Immature natural killer cell (primary cell): ENCODE results near the gene MCF2L. TPM values are rescaled to one million over a fixed set of nuclear protein-coding genes. Genes with fewer than 3 reads are reported as not detected.
A peak's percentile ranks its signal among the peaks of the same experiment; 100 is the strongest.
"Not testable (repeated sequence)": the region's sequence is repeated elsewhere in the genome, so short reads cannot be mapped to it uniquely, and the experiment has no call there.

Experiments used
- DNase-seq, 3 donors: peaks; one replicate each; pipeline ENCODE4 v3.0.0; 2022; ENCODE audit warnings: mixed read lengths in 1 of 3
- H3K27ac Mint-ChIP-seq, 6 donors: one replicate each; pipeline ENCODE4 v1.8.0; 2020; ENCODE audit warnings: mixed read lengths in 6 of 6, mild to moderate bottlenecking in 5 of 6, inconsistent platforms in 4 of 6, moderate library complexity in 3 of 6
- H3K27me3 Mint-ChIP-seq, 3 donors: one replicate each; pipeline ENCODE4 v1.8.0; 2020 to 2021; ENCODE audit warnings: low read depth in 3 of 3, mild to moderate bottlenecking in 3 of 3, mixed read lengths in 3 of 3, moderate library complexity in 3 of 3, inconsistent platforms in 1 of 3
- H3K36me3 Mint-ChIP-seq, 3 donors: one replicate each; pipeline ENCODE4 v1.8.0; 2020; ENCODE audit warnings: mixed read lengths in 3 of 3, inconsistent platforms in 2 of 3, mild to moderate bottlenecking in 2 of 3
- H3K4me1 Mint-ChIP-seq, 2 donors: one replicate each; pipeline ENCODE4 v1.8.0; 2020; ENCODE audit warnings: inconsistent platforms in 2 of 2, mild to moderate bottlenecking in 2 of 2, mixed read lengths in 2 of 2, moderate library complexity in 1 of 2
- H3K4me3 Mint-ChIP-seq, 5 donors: one replicate each; pipeline ENCODE4 v1.8.0; 2020; ENCODE audit warnings: mild to moderate bottlenecking in 5 of 5, mixed read lengths in 5 of 5, inconsistent platforms in 3 of 5, moderate library complexity in 3 of 5
- H3K9me3 Mint-ChIP-seq, 6 donors: one replicate each; pipeline ENCODE4 v1.8.0; 2020; ENCODE audit warnings: mild to moderate bottlenecking in 6 of 6, mixed read lengths in 6 of 6, inconsistent platforms in 4 of 6, moderate library complexity in 3 of 6
- polyA plus RNA-seq, 3 donors: library from polyadenylated mRNA; unstranded; fragments of 300-500 nt; fragmentation: Illumina TruSeq; gene quantifications; one replicate each; pipeline ENCODE4 v1.2.3, GENCODE V29; 2021

The MCF2L gene
- polyA plus RNA-seq, 3 donors from 2014 or later = 0.82 TPM; not detected in 2

DNA sequence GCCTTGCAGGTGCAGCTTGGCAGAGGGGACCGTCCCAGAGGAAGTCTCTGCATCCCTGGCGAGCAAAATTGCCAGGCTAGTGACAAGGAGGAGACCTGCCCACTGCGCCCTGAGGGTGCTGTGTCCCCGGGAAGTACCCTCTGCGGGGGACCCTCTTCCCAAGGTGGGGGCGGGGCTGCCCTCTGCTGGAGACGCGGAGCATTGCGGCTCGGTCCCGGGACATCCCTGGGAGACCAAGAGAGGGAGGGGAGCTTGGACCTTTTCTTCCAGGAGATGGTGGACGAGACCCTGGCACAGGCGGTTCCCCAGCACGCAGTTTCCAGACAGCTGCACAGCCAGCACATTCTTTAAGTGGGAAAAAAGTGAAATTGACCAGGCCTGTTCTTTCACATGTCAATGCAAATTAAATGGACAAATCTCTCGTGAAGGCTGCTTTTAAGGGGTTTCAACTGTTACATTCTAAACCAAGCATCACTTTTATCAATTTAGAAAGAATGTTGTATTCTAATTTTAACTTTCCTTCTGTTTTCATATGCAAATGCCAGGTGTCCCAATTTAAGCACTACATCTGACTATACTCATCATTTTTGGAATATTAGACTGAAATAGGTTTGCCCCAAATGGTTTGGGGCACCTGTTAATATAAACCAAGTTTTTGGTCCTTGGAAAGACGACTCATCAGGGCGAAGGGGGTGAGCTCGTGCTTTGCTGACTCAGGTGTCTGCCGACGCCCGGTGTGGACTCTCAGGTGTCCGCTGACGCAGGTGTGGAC is 60.7 kb downstream of the MCF2L start:
- DNase-seq = peak; percentile 8 to 12 (median 11)
- no peak overlapping the region for H3K4me3 Mint-ChIP-seq
- H3K27me3 Mint-ChIP-seq = peaks cover 2 to 7% (median 3%) of the 10 kb centered on the region in 3 donors
- H3K9me3 Mint-ChIP-seq = no peaks in the 10 kb centered on the region
- H3K4me1 Mint-ChIP-seq = no peaks in the 10 kb centered on the region
- H3K27ac Mint-ChIP-seq = no peak overlapping the region
- no peaks in the 10 kb centered on the region for H3K36me3 Mint-ChIP-seq

DNA sequence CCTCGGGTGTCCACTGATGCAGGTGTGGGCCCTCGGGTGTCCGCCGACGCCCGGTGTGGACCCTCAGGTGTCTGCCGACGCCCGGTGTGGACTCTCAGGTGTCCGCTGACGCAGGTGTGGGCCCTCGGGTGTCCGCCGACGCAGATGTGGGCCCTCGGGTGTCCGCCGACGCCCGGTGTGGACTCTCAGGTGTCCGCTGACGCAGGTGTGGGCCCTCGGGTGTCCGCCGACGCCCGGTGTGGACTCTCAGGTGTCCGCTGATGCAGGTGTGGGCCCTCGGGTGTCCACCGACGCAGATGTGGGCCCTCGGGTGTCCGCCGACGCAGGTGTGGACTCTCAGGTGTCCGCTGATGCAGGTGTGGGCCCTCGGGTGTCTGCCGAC is 61.2 kb downstream of the MCF2L start:
- H3K4me3 Mint-ChIP-seq, H3K4me1 Mint-ChIP-seq, H3K27ac Mint-ChIP-seq, H3K27me3 Mint-ChIP-seq, H3K9me3 Mint-ChIP-seq, H3K36me3 Mint-ChIP-seq, DNase-seq: not testable (repeated sequence)

DNA sequence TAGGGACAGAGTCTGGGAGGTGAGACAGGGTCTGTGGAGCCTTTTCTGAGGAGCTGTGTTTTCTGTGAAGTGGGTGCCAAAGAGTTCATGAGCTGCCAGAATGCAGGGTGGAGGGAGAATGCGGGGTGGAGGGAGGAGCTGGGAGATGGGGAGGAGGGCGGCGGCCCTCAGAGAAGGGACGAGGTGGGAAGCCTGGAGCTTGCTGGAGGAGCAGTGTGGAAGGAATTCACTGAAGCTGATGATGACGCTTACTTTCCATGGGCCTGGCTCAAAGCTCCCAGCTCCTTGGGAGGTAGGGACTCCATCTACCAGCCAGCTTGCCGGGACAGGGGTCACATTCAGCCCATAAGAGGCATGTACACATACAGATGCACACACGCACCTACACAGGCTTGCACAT is 62.5 kb downstream of the MCF2L start:
- no peaks in the 10 kb centered on the region for H3K36me3 Mint-ChIP-seq
- DNase-seq = no peak
- H3K4me1 Mint-ChIP-seq = no peaks in the 10 kb centered on the region
- no peak overlapping the region for H3K27ac Mint-ChIP-seq
- no peak overlapping the region for H3K4me3 Mint-ChIP-seq
- no peaks in the 10 kb centered on the region for H3K9me3 Mint-ChIP-seq
- peaks cover 2 to 10% (median 2%) of the 10 kb centered on the region in 3 donors for H3K27me3 Mint-ChIP-seq

DNA sequence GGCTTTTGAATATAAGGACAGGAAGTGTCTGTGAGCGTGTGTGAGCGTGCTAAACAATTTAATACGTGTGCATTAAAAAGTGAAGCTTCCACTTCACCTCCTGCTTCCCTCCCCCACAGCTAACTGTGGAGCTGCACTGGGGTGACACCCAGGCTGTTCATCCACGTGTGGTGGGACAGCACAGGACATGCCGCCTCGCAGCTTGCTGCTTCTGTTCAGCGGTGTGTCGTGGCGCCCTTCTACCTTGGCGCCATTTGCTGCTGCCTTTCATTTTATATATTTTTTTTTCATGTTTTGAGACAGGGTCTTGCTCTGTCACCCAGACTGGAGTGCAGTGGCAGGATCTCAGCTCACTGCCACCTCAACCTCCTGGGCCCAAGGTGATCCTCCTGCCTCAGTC is 63.3 kb downstream of the MCF2L start:
- H3K4me1 Mint-ChIP-seq = no peaks in the 10 kb centered on the region
- no peaks in the 10 kb centered on the region for H3K9me3 Mint-ChIP-seq

DNA sequence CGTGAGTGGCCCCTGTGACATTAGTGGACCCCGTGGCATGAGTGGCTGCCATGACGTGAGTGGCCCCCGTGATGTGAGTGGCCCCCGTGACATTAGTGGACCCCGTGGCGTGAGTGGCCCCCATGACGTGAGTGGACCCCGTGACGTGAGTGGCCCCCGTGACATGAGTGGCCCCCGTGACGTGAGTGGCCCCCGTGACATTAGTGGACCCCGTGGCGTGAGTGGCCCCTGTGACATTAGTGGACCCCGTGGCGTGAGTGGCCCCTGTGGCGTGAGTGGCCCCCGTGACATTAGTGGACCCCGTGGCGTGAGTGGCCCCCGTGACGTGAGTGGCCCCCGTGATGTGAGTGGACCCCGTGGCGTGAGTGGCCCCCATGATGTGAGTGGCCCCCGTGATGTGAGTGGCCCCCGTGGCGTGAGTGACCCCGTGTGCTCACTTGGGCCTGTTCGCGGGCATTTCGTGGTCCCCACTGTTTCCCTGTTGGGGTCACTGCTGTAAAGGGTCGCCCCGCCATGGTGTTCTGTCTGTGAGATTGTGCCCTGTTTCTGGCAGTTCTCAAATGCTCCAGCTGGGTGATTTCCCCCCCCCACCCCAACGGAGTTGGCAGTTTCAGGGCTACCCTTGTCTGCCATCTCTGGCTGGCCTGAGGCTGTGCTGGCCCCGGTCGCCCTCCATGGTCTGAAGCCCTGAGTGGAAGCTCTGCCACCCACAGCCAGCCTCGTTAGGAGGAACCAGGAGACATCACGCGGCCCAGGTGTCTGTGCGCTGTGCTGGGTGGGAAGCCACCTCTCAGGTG is 64.2 kb downstream of the MCF2L start:
- no peak for DNase-seq
- peaks cover 2 to 5% (median 2%) of the 10 kb centered on the region in 3 donors for H3K27me3 Mint-ChIP-seq
- H3K4me3 Mint-ChIP-seq = no peak overlapping the region
- H3K9me3 Mint-ChIP-seq = no peaks in the 10 kb centered on the region
- no peaks in the 10 kb centered on the region for H3K4me1 Mint-ChIP-seq
- H3K27ac Mint-ChIP-seq = no peak overlapping the region
- no peaks in the 10 kb centered on the region for H3K36me3 Mint-ChIP-seq

More for the DNA sequence above, 63.3 kb downstream of the MCF2L start:
- DNase-seq = no peak
- Mint-ChIP-seq H3K36me3 (no peaks in the 10 kb centered on the region), H3K27me3 (peaks cover 2 to 5% (median 2%) of the 10 kb centered on the region in 3 donors), H3K4me3 (no peak overlapping the region), H3K27ac (no peak overlapping the region)

DNA sequence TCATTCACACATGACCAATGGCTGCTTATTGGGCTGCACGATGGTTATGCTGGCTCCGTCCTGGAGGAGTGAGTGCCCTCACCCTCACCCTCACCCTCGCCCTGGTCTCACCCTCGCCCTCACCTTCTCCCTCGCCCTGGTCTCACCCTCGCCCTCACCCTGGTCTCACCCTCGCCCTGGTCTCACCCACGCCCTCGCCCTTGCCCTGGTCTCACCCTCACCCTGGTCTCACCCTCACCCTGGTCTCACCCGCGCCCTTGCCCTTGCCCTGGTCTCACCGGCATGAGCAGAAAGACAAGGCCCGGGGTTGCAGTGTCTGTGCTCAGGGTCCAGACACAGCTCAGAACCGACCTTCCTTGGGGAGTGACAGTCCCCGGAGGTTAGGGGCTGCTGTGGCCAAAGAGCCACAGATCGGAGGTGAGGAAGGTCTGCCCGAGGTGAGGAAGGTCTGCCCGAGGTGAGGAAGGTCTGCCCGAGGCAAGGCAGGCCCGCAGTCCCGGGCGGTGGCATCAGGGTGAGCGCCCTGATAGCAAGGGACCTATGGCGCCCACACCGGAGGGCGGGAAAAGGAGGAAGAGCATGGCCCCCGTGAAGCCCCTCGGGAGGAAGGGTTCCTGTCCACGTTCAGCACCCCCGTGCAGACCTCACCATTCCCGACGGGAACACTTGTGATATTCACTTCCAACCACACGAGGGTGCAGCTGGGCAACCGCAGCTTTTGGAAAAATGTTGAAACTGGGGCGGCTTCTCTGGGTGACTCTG is 65.6 kb downstream of the MCF2L start:
- Mint-ChIP-seq H3K4me1 (no peaks in the 10 kb centered on the region), H3K27me3 (peaks cover 0 to 5% (median 2%) of the 10 kb centered on the region in 3 donors), H3K4me3 (no peak overlapping the region), H3K27ac (no peak overlapping the region), H3K9me3 (no peaks in the 10 kb centered on the region), H3K36me3 (no peaks in the 10 kb centered on the region)
- no peak for DNase-seq

DNA sequence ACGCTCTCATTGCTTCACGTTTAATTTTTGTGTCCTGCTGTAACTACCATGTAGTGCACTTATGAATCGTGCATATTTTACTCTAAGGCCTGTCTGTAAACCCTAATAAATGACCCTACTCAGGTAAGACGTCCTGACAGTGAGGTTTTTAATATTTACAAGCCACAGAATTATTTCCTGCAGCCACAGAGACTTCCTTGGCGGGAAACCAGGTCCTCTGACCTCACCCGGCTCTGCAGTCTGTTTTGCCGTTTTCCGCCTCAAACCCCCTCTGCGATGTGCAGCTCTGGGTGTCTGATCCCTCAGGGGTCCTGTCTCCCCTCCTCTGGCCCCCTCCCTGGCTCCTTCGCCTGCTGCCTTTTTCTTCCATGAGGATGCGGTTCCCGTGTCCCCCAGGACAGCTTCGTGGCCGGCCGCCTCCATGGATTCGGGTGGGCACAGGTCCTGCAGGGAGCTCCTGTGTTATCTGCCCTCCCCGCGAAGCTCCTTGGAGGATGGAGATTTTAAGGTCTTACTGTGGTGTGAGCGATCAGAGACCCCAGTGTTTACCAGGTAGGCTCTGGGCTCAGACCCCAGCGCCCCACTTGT is 66.3 kb downstream of the MCF2L start:
- Mint-ChIP-seq H3K4me3 (peak overlapping the region in 1 of 5 donors; percentile 33), H3K36me3 (no peaks in the 10 kb centered on the region), H3K4me1 (no peaks in the 10 kb centered on the region), H3K9me3 (no peaks in the 10 kb centered on the region), H3K27me3 (peaks cover 0 to 5% (median 2%) of the 10 kb centered on the region in 3 donors), H3K27ac (no peak overlapping the region)
- DNase-seq = no peak

DNA sequence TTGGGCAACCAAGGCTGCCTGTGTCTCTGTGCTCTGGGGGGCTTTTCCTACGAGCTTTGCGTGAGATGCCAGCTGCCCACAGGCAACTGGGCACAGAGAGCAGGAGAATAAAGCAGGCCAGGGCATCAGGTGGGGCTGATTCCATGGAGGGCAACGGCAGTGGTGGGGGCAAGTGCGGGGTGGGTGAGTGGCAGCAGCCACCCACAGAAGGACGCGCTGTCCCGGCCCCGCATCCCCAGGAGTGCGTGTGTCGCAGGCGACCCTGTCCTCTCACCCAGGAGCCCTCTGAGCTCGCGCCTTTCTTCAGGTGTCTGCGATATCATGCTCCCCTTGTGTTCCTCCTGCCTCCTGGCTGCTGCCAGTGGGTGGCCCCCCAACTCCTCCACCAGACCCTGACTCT is 67.4 kb downstream of the MCF2L start:
- no peak overlapping the region for H3K27ac Mint-ChIP-seq

DNA sequence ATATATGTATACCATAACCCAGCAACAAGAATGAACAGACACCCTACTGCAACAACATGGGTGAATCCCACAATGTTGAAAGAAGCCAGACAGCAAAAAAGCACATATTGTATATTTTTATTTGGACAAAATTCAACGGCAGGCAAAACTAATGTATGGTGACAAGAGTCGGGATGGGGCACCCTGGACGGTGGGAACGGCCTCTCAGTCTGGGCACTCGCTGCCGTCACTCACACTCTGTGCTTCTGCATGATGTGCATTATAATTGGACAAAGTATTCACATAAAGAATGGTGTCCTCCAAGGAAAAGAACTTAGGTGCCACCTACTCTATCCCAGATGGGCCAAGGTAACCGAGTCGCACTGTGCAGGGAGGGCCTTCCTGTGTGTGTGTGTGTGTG is 71.0 kb downstream of the MCF2L start:
- Mint-ChIP-seq H3K36me3 (no peaks in the 10 kb centered on the region), H3K4me3 (no peak overlapping the region), H3K9me3 (no peaks in the 10 kb centered on the region), H3K27me3 (peaks cover 2 to 4% (median 2%) of the 10 kb centered on the region in 3 donors), H3K4me1 (peaks cover 0 to 2% of the 10 kb centered on the region in 2 donors), H3K27ac (no peak overlapping the region)
- no peak for DNase-seq

More for the DNA sequence above, 67.4 kb downstream of the MCF2L start:
- Mint-ChIP-seq H3K9me3 (no peaks in the 10 kb centered on the region), H3K4me1 (no peaks in the 10 kb centered on the region), H3K27me3 (peaks cover 0 to 2% (median 0%) of the 10 kb centered on the region in 3 donors), H3K36me3 (no peaks in the 10 kb centered on the region), H3K4me3 (no peak overlapping the region)
- no peak for DNase-seq

DNA sequence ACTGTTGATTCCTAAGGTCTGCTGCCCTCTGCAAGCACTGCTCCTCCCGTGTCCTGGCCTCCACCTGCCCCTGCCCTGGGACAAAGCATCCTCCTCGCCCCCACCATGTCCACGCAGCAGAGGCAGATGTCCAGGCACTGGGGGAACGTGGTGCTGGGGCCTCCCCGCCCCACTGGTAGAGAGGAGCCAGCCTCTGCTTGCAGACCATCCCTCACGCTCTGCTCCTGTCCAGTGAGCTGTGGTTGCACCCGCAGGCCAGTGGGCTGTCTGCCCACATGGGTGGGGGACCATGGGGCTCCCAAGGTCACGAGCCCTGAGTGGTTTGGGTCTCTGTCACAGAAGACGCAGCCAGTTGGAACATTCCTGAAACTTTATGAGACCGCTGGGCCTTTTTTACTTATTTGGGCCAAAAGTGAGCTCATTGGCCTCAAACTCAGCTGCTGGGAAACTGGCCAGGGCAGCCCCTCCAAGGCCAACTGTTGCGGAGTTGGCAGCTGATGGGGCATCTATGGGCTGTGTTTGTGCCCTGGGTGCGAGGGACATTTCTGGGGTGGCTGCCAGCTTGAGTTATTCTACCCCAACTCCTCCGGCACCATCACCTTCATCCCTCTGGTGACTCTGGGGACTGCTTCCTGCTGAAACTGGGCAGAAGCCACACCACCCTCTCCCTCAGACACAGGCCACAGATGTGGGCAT is 71.7 kb downstream of the MCF2L start:
- no peak for DNase-seq
- Mint-ChIP-seq H3K9me3 (no peaks in the 10 kb centered on the region), H3K27ac (no peak overlapping the region), H3K27me3 (peaks cover 2 to 3% (median 2%) of the 10 kb centered on the region in 3 donors), H3K4me1 (peaks cover 0 to 2% of the 10 kb centered on the region in 2 donors), H3K4me3 (no peak overlapping the region), H3K36me3 (no peaks in the 10 kb centered on the region)

DNA sequence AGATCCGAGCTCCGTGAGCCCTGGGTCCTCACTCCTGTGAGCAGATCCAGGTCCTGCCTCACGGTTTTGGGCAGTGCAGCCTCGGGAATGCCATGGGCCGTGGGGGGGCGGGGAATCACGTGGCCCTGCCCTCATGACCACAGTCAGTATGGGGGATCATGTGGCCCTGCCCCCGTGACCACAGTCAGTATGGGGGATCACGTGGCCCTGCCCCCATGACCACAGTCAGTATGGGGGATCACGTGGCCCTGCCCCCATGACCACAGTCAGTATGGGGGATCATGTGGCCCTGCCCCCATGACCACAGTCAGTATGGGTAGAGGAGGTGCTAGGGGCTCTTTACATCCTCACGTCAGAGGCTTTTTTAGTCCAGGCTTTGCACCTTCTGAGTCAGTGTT is 72.3 kb downstream of the MCF2L start:
- Mint-ChIP-seq H3K4me3 (no peak overlapping the region), H3K4me1 (peaks cover 0 to 2% of the 10 kb centered on the region in 2 donors), H3K27me3 (peaks cover 1 to 2% (median 2%) of the 10 kb centered on the region in 3 donors), H3K36me3 (no peaks in the 10 kb centered on the region), H3K9me3 (no peaks in the 10 kb centered on the region), H3K27ac (no peak overlapping the region)
- DNase-seq = no peak

DNA sequence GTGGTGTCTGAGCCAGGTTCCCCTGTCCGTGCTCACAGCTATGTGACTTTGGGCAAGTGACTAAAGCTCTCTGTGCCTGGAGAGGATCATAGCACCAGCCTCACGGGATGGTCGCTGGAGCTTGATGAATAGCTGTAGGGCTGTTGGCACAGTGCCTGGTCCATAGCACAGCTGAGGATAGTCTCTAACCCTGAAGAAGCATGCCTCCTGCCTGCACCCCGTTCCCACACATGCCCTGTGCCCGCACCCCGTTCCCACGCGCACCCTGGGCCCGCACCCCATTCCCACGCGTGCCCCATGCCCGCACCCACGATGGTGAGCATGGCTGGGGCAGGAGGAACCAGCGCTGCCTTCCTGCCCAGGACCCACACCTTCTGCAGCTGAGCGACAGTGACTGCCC is 72.9 kb downstream of the MCF2L start:
- DNase-seq = no peak
- peaks cover 1 to 2% (median 2%) of the 10 kb centered on the region in 3 donors for H3K27me3 Mint-ChIP-seq
- H3K9me3 Mint-ChIP-seq = no peaks in the 10 kb centered on the region
- H3K36me3 Mint-ChIP-seq = no peaks in the 10 kb centered on the region
- H3K4me1 Mint-ChIP-seq = peaks cover 0 to 2% of the 10 kb centered on the region in 2 donors
- no peak overlapping the region for H3K27ac Mint-ChIP-seq
- H3K4me3 Mint-ChIP-seq = no peak overlapping the region

DNA sequence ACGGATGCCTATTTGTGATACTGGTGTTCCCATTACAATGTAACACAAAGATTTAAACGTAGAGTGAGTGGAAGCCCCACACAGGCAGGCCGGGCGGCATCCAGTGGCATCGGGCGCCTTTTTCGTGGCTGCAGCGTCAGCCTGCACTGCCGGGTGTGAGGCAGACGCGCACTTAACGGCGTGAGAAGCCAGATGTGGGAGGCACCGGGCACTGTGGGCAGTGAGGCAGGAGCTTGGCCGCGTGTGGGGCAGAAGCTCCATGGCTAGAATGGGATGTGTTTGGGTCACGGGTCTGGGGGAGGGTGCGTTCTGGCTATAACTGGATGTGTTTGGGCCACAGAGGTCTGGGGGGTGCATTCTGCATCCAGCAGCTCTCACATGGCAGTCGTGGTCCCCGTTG is 73.4 kb downstream of the MCF2L start:
- H3K4me3 Mint-ChIP-seq = no peak overlapping the region
- peaks cover 0 to 2% of the 10 kb centered on the region in 2 donors for H3K4me1 Mint-ChIP-seq
- no peaks in the 10 kb centered on the region for H3K36me3 Mint-ChIP-seq
- H3K27ac Mint-ChIP-seq = peak overlapping the region in 1 of 6 donors; percentile 28
- H3K27me3 Mint-ChIP-seq = peaks cover 1 to 4% (median 2%) of the 10 kb centered on the region in 3 donors
- DNase-seq = no peak
- no peaks in the 10 kb centered on the region for H3K9me3 Mint-ChIP-seq
